K562 (cell line): ENCODE data around the gene NLE1. TPM values are rescaled to one million over a fixed set of nuclear protein-coding genes. Genes with fewer than 3 reads are reported as not detected.

ENCODE experiments used
- ATAC-seq: fragments of 200-7000 bp; cut with Tn5 transposase; 3 replicates; pipeline ENCODE4 v1.9.1; 2020; ENCODE audit warnings: moderate library complexity
- BruUV-seq: library from RNA; stranded (reverse); fragments of 400-500 nt; replicated peaks from 2 replicates; lab custom pipeline; 2021; lab: Mats Ljungman, UMichigan
- CTCF ChIA-PET: fragments of 300-600 bp; formaldehyde crosslinking; extraction: SDS; loops from one replicate; lab custom pipeline; 2021; ENCODE audit warnings: low intra/inter-chr PET ratio; lab: Yijun Ruan, JAX
- POLR2A ChIA-PET: fragments of 300-600, 350-650 bp; sonication (Branson Sonifier 250); formaldehyde crosslinking; extraction: SDS; loops from one replicate; lab custom pipeline; 2021; ENCODE audit warnings: antibody characterized with exemption, inconsistent platforms; lab: Yijun Ruan, JAX
- DNase-seq, 4 experiments: peaks; one replicate each; pipeline versions ENCODE4 v3.0.0 to v3.0.0-alpha.2; 2011 to 2018; ENCODE audit warnings: low spot score in 3 of 4, mixed read lengths in 3 of 4; ENCODE audit errors: extremely low read depth in 1 of 4
- FAIRE-seq: peaks from 2 replicates; lab custom pipeline; 2011; peaks lifted over from hg19 to GRCh38; lab: Jason Lieb, UNC
- H2AFZ ChIP-seq: 2 replicates; pipeline ENCODE4 v1.6.0; 2011; ENCODE audit warnings: low read depth, low read length, control low read depth, inconsistent platforms
- H3K27ac ChIP-seq: fragments of 200-600 bp; 3 replicates; pipeline ENCODE4 v1.8.0; 2011; ENCODE audit warnings: low read depth, mild to moderate bottlenecking, control low read depth, inconsistent platforms, low read length, moderate library complexity, mixed read lengths; ENCODE audit errors: extremely low read depth
- H3K27me3 ChIP-seq, 2 experiments: fragments of 300-600 bp in 1 of 2; 2 replicates in 1 of 2; 3 replicates in 1 of 2; pipeline versions ENCODE4 v1.6.0 to v1.8.0; 2011; ENCODE audit warnings: inconsistent platforms in 2 of 2, low read length in 2 of 2, mild to moderate bottlenecking in 1 of 2, mixed read lengths in 1 of 2, moderate library complexity in 1 of 2; ENCODE audit not compliant: control insufficient read depth in 2 of 2, insufficient read depth in 2 of 2
- H3K36me3 ChIP-seq: fragments of 300-600 bp; 3 replicates; pipeline ENCODE4 v1.8.0; 2011; ENCODE audit warnings: mild to moderate bottlenecking, low read length, inconsistent platforms; ENCODE audit not compliant: control insufficient read depth, insufficient read depth
- H3K4me1 ChIP-seq, 2 experiments: fragments of 200-600 bp in 1 of 2; replicated peaks in 1 of 2; 2 replicates in 1 of 2; 3 replicates in 1 of 2; pipeline versions ENCODE4 v1.5.1 to v1.8.0; 2011; ENCODE audit warnings: inconsistent platforms in 2 of 2, low read length in 2 of 2, mild to moderate bottlenecking in 1 of 2, mixed read lengths in 1 of 2, moderate library complexity in 1 of 2; ENCODE audit not compliant: control insufficient read depth in 2 of 2, insufficient read depth in 2 of 2
- H3K4me2 ChIP-seq: 2 replicates; pipeline ENCODE4 v1.6.1; 2011; ENCODE audit warnings: low read length, control low read depth, inconsistent platforms, mixed read lengths; ENCODE audit not compliant: insufficient read depth
- H3K4me3 ChIP-seq: fragments of 200-600 bp; sonication (generic), shearing (Covaris generic); 2 replicates; pipeline ENCODE4 v1.5.1; 2016; ENCODE audit warnings: control low read depth, inconsistent platforms
- H3K79me2 ChIP-seq: fragments of 200-600 bp; 3 replicates; pipeline ENCODE4 v1.8.0; 2011; ENCODE audit warnings: low read length, inconsistent platforms; ENCODE audit not compliant: control insufficient read depth, insufficient read depth
- H3K9ac ChIP-seq, 2 experiments: 2 replicates each; pipeline versions ENCODE4 v1.6.0 to v1.6.1; 2011; ENCODE audit warnings: low read depth in 2 of 2, low read length in 2 of 2, control low read depth in 1 of 2, inconsistent platforms in 1 of 2, mild to moderate bottlenecking in 1 of 2, mixed read lengths in 1 of 2; ENCODE audit not compliant: insufficient read depth in 1 of 2
- H3K9me1 ChIP-seq: one replicate; pipeline ENCODE4 v1.6.0; 2011; ENCODE audit warnings: inconsistent platforms, mild to moderate bottlenecking, low read length, moderate library complexity; ENCODE audit not compliant: control insufficient read depth, insufficient read depth
- H3K9me3 ChIP-seq: replicated peaks from 2 replicates; pipeline ENCODE4 v1.5.1; 2011; ENCODE audit warnings: low read depth, low read length, inconsistent platforms; ENCODE audit not compliant: control insufficient read depth, insufficient read depth
- H4K20me1 ChIP-seq: replicated peaks from 2 replicates; pipeline ENCODE4 v1.6.1; 2011; ENCODE audit warnings: low read length, inconsistent platforms, mixed read lengths; ENCODE audit not compliant: control insufficient read depth, insufficient read depth
- ASH1L ChIP-seq: fragments of 450-650 bp; IDR thresholded peaks from 2 replicates; pipeline ENCODE4 v1.6.1; 2018; ENCODE audit warnings: borderline replicate concordance, mild to moderate bottlenecking, low read depth; ENCODE audit not compliant: partially characterized antibody
- CCAR2 ChIP-seq: fragments of 200-400 bp; formaldehyde crosslinking; IDR thresholded peaks from 2 replicates; pipeline ENCODE4 v1.6.1; 2017; ENCODE audit warnings: mild to moderate bottlenecking, low read depth, low read length
- HEY1 ChIP-seq: fragments of 250-450 bp; sonication (Bioruptor Pico); IDR thresholded peaks from 2 replicates; pipeline ENCODE4 v1.5.0; 2020; ENCODE audit warnings: mild to moderate bottlenecking, moderate library complexity, borderline replicate concordance
- IRF9 ChIP-seq: fragments of 450-650 bp; IDR thresholded peaks from 2 replicates; pipeline ENCODE4 v1.6.1; 2016; ENCODE audit warnings: missing biosample characterization, missing genetic modification characterization
- KDM2B ChIP-seq: fragments of 250-450 bp; sonication (Bioruptor Pico); IDR thresholded peaks from 2 replicates; pipeline ENCODE4 v1.8.0; 2021; ENCODE audit warnings: mild to moderate bottlenecking, moderate library complexity
- NBN ChIP-seq: fragments of 450-650 bp; IDR thresholded peaks from 2 replicates; pipeline ENCODE4 v1.6.1; 2016; ENCODE audit warnings: low read depth, mild to moderate bottlenecking
- PHF21A ChIP-seq: fragments of 450-650 bp; IDR thresholded peaks from 2 replicates; pipeline ENCODE4 v1.6.1; 2017; ENCODE audit warnings: low read depth, borderline replicate concordance
- RBM25 ChIP-seq: fragments of 200-400 bp; formaldehyde crosslinking; IDR thresholded peaks from 2 replicates; pipeline ENCODE4 v1.6.1; 2018; ENCODE audit warnings: low read length, low read depth, moderate library complexity; ENCODE audit not compliant: severe bottlenecking
- TCF3 ChIP-seq: sonication (generic); formaldehyde crosslinking; IDR thresholded peaks from 2 replicates; pipeline ENCODE4 v1.4.0; 2020; ENCODE audit warnings: mild to moderate bottlenecking, missing genetic modification reagents
- THAP12 ChIP-seq: fragments of 250-450 bp; sonication (Bioruptor Pico); IDR thresholded peaks from 2 replicates; pipeline ENCODE4 v1.9.0; 2021; ENCODE audit warnings: mild to moderate bottlenecking, inconsistent platforms
- XRCC5 ChIP-seq: fragments of 200-400 bp; formaldehyde crosslinking; IDR thresholded peaks from 2 replicates; pipeline ENCODE4 v1.6.1; 2017; ENCODE audit warnings: low read depth, mild to moderate bottlenecking, low read length
- ZNF224 ChIP-seq: sonication (generic); formaldehyde crosslinking; IDR thresholded peaks from 2 replicates; pipeline ENCODE4 v1.8.0; 2022; ENCODE audit warnings: mild to moderate bottlenecking, missing genetic modification reagents
- ZNF239 ChIP-seq: fragments of 250-450 bp; sonication (Bioruptor Pico); IDR thresholded peaks from 2 replicates; pipeline ENCODE4 v1.4.0; 2020; ENCODE audit warnings: mild to moderate bottlenecking
- ZNF274 ChIP-seq: IDR thresholded peaks from 2 replicates; pipeline ENCODE4 v1.6.1; 2011; ENCODE audit warnings: low read depth, mild to moderate bottlenecking, low read length, moderate library complexity, borderline replicate concordance
- ZNF398 ChIP-seq: fragments of 250-450 bp; sonication (Bioruptor Pico); IDR thresholded peaks from 2 replicates; pipeline ENCODE4 v1.8.0; 2021; ENCODE audit warnings: moderate library complexity, mild to moderate bottlenecking, inconsistent platforms
- ZNF639 ChIP-seq, 2 experiments: fragments of 200-800 bp in 1 of 2; sonication (Bioruptor generic) in 1 of 2; sonication (generic) in 1 of 2; formaldehyde crosslinking in 1 of 2; IDR thresholded peaks in 1 of 2; conservative IDR thresholded peaks in 1 of 2; 2 replicates each; pipeline versions ENCODE4 v1.5.0 to v1.6.1; 2016 to 2020; ENCODE audit warnings: missing compliant biosample characterization in 1 of 2, missing genetic modification characterization in 1 of 2, missing genetic modification reagents in 1 of 2
- ZNF785 ChIP-seq: fragments of 250-450 bp; sonication (Bioruptor Pico); IDR thresholded peaks from 2 replicates; pipeline ENCODE4 v1.4.0; 2020; ENCODE audit warnings: mild to moderate bottlenecking
- WGBS: fragments of 100-300 bp; shearing (Covaris generic); methylation state at CpG from one replicate; pipeline ENCODE4 v1.1.6; 2016; ENCODE audit warnings: low coverage, mixed read lengths; ENCODE audit not compliant: insufficient coverage; ENCODE audit errors: missing lambda C conversion rate; 5-methylcytosine and 5-hydroxymethylcytosine counted together
- in situ Hi-C: fragments of 300-500 bp; cut with MboI; formaldehyde crosslinking; loops from 4 replicates; pipeline ENCODE4 v1.15.0; 2018; ENCODE audit warnings: inconsistent platforms, mixed read lengths
- intact Hi-C: fragments of 100-400 bp; cut with micrococcal nuclease; formaldehyde crosslinking; loops from 2 replicates; pipeline ENCODE4 v1.14.2; 2022
- polyA plus RNA-seq, 8 experiments: library from polyadenylated mRNA; depleted of rRNA in 4 of 8; stranded (reverse) in 5 of 8; unstranded in 3 of 8; fragments of >200 nt; fragmentation: Nextera tagmentation in 2 of 8; fragmentation: Illumina TruSeq in 1 of 8; extraction: Ambion mirVana in 2 of 8; extraction: Trizol in 1 of 8; gene quantifications; 2 replicates each; pipeline versions ENCODE4 v1.2.1 to v1.2.3, GENCODE V29; 2011 to 2014; ENCODE audit warnings: inconsistent platforms in 1 of 8, missing spikeins in 1 of 8
- total RNA-seq, 7 experiments: library from RNA; depleted of rRNA in 6 of 7; stranded (reverse); fragments of >200 nt in 6 of 7; fragmentation: Illumina TruSeq in 2 of 7; extraction: Trizol in 2 of 7; gene quantifications; 2 replicates each; pipeline versions ENCODE4 v1.2.1 to v1.2.3, GENCODE V29; 2011 to 2021; ENCODE audit warnings: low replicate concordance in 1 of 7

Gene NLE1
- total and polyA plus RNA-seq, 9 of the 15 experiments (the other 6 are each of a cell fraction or from before 2014, with no cell fraction given) = 3.8 to 69.0 (median 29.4) TPM

GRCh38 chr17:35176897-35177296, 34.8 kb upstream of the NLE1 start:
- ChIA-PET CTCF (no interaction called here), POLR2A (interaction anchor here (0.8 kb wide), 1 partner anchor 9 kb away, joined by 3 read pairs; no protein-coding TSS in a partner anchor)
- no peak overlapping the region for H2AFZ ChIP-seq
- no peak overlapping the region for H3K4me2 ChIP-seq
- no peaks in the 10 kb centered on the region for H3K79me2 ChIP-seq
- no peaks in the 10 kb centered on the region for H3K36me3 ChIP-seq
- no peak overlapping the region for H3K4me3 ChIP-seq
- H3K27me3 ChIP-seq = peaks cover 3 to 29% of the 10 kb centered on the region in 2 experiments; a peak in 4 of 5 replicates
- no peak for FAIRE-seq
- no peak for ATAC-seq
- no peak overlapping the region for H3K9ac ChIP-seq
- no peaks in the 10 kb centered on the region for H3K9me3 ChIP-seq
- no peak overlapping the region for H3K27ac ChIP-seq
- intact Hi-C loops (no loop called here), in situ Hi-C loops (no loop called here)
- H3K4me1 ChIP-seq = no peaks in the 10 kb centered on the region
- no peaks in the 10 kb centered on the region for H3K9me1 ChIP-seq
- H4K20me1 ChIP-seq = no peaks in the 10 kb centered on the region
- WGBS = 2% methylated on average over 8 of the region's 8 CpGs
- no peak for DNase-seq
- BruUV-seq = no TSS peak
- TF ChIP-seq THAP12 (CRISPR knock-in tag) (no peak), XRCC5 (no peak), HEY1 (CRISPR knock-in tag) (no peak), ZNF639 (CRISPR knock-in tag; conservative IDR thresholded peaks at IDR 0.05 in 1 of 2, IDR thresholded peaks at IDR 0.05 in 1 of 2) (no peak), IRF9 (tag) (no peak), ZNF239 (CRISPR knock-in tag) (no peak), ASH1L (no peak), ZNF785 (CRISPR knock-in tag) (no peak), CCAR2 (no peak), ZNF398 (no peak), ZNF224 (CRISPR knock-in tag) (no peak), NBN (no peak), KDM2B (CRISPR knock-in tag) (no peak), TCF3 (no peak), ZNF274 (no peak), PHF21A (no peak), RBM25 (no peak)
